ENCODE results near the gene GAN.

DNA sequence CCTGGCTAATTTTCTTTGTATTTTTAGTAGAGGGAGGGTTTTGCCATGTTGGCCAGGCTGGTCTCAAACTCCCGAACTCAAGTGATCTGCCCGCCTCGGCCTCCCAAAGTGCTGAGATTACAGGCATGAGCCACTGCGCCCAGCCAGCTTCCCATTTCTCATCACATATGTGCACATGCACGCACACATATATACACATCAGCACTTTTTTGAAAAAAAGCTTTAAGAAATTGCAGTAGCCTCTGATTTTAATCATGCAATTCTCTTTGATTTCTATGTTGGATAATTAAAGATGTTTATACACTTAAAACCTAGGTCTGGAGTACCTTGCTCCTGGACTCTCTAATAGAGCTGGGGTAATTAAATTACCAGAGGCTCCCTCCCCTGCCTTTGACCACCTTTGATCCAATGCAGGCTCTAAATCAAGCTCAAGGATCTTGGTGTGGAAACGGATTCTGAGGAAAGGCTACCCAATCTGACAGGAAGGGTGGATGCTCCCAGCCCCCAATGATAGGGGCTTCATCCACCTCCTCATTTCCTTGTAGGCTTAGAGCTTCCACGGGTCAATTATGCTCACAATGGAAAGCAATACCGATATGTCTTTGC lies 29.7 kb upstream of the GAN start:
- TF ChIP-seq POLR2A (IDR thresholded peaks at IDR 0.05; ENCODE audit: low read depth, low read length) = no peak
- TF ChIP-seq POLR2AphosphoS5 (IDR thresholded peaks at IDR 0.05; ENCODE audit: low read depth, low read length) = no peak
- no peak for TF ChIP-seq TAF1 (IDR thresholded peaks at IDR 0.05; ENCODE audit: borderline replicate concordance, low read depth, low read length)
